ENCODE results near the gene TYMP. TPM values are rescaled to one million over a fixed set of nuclear protein-coding genes. Genes with fewer than 3 reads are reported as not detected.

Gene TYMP
- total and polyA plus RNA-seq, 2 of the 8 experiments (the other 6 are each of a cell fraction or from before 2014, with no cell fraction given): 0.43 to 0.48 TPM

GRCh38 chr22:50575426-50575941 lies 45.7 kb upstream of the TYMP start (continued):
- TF ChIP-seq MAX (IDR thresholded peaks at IDR 0.05) (no peak), BCL11A (IDR thresholded peaks at IDR 0.05; ENCODE audit: low read depth in 2 of 2, low read length in 2 of 2) (no peak), BRCA1 (IDR thresholded peaks at IDR 0.05; ENCODE audit: low read depth, low read length) (no peak), RXRA (IDR thresholded peaks at IDR 0.05; ENCODE audit: insufficient read depth, low read depth, low read length) (no peak), SIRT6 (IDR thresholded peaks at IDR 0.05; ENCODE audit: low read length) (no peak), NRF1 (IDR thresholded peaks at IDR 0.05; ENCODE audit: low read depth, low read length) (no peak)
